Lower lobe of right lung (tissue), 2 donors: ENCODE measurements around the gene PTPRM. TPM values are rescaled to one million over a fixed set of nuclear protein-coding genes. Genes with fewer than 3 reads are reported as not detected.

Experiments used
- ATAC-seq, 2 donors: fragments of 200-7000 bp; cut with Tn5 transposase; one replicate each; pipeline ENCODE4 v1.9.1; 2020 to 2022; ENCODE audit warnings: mild to moderate bottlenecking in 2 of 2, moderate library complexity in 2 of 2
- DNase-seq: peaks from one replicate; pipeline ENCODE4 v3.0.0-alpha.2; 2020
- H3K27ac ChIP-seq: fragments of 200-600 bp; one replicate; pipeline ENCODE4 v1.8.0; 2022
- H3K27me3 ChIP-seq: fragments of 200-600 bp; one replicate; pipeline ENCODE4 v1.8.0; 2022; ENCODE audit warnings: low read depth
- H3K36me3 ChIP-seq: fragments of 200-600 bp; one replicate; pipeline ENCODE4 v1.8.0; 2022; ENCODE audit warnings: mild to moderate bottlenecking
- H3K4me1 ChIP-seq: fragments of 200-600 bp; one replicate; pipeline ENCODE4 v1.8.0; 2022
- H3K4me3 ChIP-seq: fragments of 200-600 bp; one replicate; pipeline ENCODE4 v1.8.0; 2022; ENCODE audit warnings: mild to moderate bottlenecking
- H3K9me3 ChIP-seq: fragments of 200-600 bp; one replicate; pipeline ENCODE4 v1.8.0; 2022
- intact Hi-C: fragments of 100-400 bp; cut with DNase I; formaldehyde crosslinking; loops from one replicate; pipeline ENCODE4 v1.11.0; 2022
- total RNA-seq: library from RNA; stranded (reverse); fragmentation: NEBNext Ultra II Directional; extraction: Animal tissue kit (Norgen Biotek cat#: 25700); gene quantifications from one replicate; pipeline ENCODE4 v1.2.1, GENCODE V29; 2021
- TF ChIP-seq, protein P1 (sequence below): fragments of 200-600 bp; IDR thresholded peaks from one replicate; pipeline ENCODE4 v1.8.0; 2022; ENCODE audit warnings: antibody characterized with exemption, mild to moderate bottlenecking
- donor health status: DM: no; HTN: yes; CAD: no; lungs with severe emphysema.

PTPRM gene
- total RNA-seq, 1 donor from 2014 or later = 85.2 TPM

DNA sequence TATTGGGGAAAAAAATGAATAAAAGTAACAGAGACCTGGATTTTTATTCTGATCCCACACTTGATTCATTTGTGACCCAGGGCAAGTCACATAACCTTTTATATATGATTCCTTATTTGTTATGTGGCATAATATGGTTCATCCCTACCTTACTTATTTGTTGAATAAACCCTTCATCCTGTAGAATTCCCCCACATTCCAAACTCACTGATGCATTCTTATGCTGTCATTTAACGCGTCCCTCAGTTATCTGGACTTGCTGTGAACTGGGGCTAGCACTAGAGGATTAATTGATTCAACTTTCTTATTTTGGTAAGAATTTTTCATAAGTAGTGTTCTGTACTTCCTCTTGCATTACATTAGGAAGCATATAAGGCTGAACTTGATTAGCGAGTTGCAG, 657.5 kb downstream of the PTPRM start:
- DNase-seq (no peak), ATAC-seq (no peak)
- no peak overlapping the region for H3K27ac ChIP-seq
- H3K27me3 ChIP-seq = no peaks in the 10 kb centered on the region
- H3K4me3 ChIP-seq = no peak overlapping the region
- peaks cover 5% of the 10 kb centered on the region for H3K9me3 ChIP-seq
- TF ChIP-seq, protein P1, sequence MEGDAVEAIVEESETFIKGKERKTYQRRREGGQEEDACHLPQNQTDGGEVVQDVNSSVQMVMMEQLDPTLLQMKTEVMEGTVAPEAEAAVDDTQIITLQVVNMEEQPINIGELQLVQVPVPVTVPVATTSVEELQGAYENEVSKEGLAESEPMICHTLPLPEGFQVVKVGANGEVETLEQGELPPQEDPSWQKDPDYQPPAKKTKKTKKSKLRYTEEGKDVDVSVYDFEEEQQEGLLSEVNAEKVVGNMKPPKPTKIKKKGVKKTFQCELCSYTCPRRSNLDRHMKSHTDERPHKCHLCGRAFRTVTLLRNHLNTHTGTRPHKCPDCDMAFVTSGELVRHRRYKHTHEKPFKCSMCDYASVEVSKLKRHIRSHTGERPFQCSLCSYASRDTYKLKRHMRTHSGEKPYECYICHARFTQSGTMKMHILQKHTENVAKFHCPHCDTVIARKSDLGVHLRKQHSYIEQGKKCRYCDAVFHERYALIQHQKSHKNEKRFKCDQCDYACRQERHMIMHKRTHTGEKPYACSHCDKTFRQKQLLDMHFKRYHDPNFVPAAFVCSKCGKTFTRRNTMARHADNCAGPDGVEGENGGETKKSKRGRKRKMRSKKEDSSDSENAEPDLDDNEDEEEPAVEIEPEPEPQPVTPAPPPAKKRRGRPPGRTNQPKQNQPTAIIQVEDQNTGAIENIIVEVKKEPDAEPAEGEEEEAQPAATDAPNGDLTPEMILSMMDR = no peak
- intact Hi-C loops = no loop called here
- no peaks in the 10 kb centered on the region for H3K4me1 ChIP-seq
- no peaks in the 10 kb centered on the region for H3K36me3 ChIP-seq

DNA sequence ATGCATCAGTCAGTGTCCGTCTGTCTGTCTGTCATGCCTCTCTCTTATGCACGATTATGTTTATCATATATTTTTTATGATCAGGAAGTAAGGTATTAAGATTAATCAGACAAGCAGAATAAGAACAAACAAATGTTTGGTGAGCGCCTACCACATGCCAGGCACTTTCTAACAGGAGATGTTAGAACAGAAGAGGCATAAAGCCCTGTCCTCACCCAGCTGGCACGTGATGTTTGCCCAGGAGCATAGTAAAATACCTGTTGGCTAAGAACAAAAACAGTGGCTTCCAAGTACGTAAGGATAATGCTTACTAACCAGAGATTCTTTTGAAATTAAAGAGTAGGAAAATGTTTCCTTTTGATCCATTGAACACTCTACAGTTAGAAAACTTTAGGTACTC, 661.9 kb downstream of the PTPRM start:
- TF ChIP-seq, protein P1 = no peak
- Histone ChIP-seq H3K27me3 (no peaks in the 10 kb centered on the region), H3K27ac (no peak overlapping the region), H3K9me3 (peaks cover 5% of the 10 kb centered on the region), H3K4me1 (no peaks in the 10 kb centered on the region), H3K4me3 (no peak overlapping the region), H3K36me3 (no peaks in the 10 kb centered on the region)
- no peak for ATAC-seq
- intact Hi-C loops = no loop called here
- DNase-seq = no peak

DNA sequence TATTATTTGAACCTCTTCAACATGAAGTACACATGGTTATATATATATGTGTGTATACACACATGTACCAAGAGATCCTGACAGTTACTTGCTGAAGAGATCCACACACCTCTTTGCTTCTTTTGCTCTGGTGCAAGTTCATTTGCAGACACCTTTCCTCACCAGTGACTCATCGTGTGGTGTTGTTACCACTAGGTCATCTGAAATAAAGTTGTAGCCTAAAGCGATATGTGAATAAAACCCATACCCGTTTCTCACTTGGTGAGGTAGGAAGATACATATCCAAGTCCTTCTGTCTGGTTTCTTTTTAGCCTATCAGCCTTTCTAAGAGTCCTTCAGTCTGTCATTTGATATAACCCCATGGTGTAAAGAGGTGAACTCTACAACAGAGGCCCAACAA, 662.7 kb downstream of the PTPRM start:
- intact Hi-C loops = no loop called here
- Histone ChIP-seq H3K27ac (no peak overlapping the region), H3K9me3 (peaks cover 5% of the 10 kb centered on the region), H3K4me3 (no peak overlapping the region), H3K27me3 (no peaks in the 10 kb centered on the region), H3K36me3 (no peaks in the 10 kb centered on the region), H3K4me1 (no peaks in the 10 kb centered on the region)
- TF ChIP-seq, protein P1 = no peak
- DNase-seq = no peak
- ATAC-seq = no peak

DNA sequence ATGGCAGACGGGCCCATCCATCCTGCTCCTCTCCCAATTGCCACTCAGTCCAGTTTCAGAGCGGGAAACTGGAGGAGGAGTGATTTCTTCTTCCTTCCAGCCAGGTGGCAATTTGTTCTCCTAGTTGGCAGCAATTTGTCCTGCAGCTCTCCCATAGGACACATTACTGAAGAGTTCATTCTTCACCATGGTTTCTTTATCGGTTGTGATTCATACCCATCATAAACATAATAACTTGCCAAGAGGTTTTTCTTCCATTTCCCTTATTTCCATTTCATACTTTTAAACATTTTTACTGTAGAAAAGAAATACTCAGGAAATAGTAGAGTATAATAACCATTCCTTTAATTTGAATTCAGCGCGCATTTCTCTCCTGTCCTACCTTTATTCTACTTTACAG, 664.2 kb downstream of the PTPRM start:
- DNase-seq (no peak), ATAC-seq (no peak)
- TF ChIP-seq, protein P1 = no peak
- Histone ChIP-seq H3K4me3 (no peak overlapping the region), H3K36me3 (no peaks in the 10 kb centered on the region), H3K4me1 (no peaks in the 10 kb centered on the region), H3K9me3 (no peaks in the 10 kb centered on the region), H3K27me3 (no peaks in the 10 kb centered on the region), H3K27ac (no peak overlapping the region)
- intact Hi-C loops = no loop called here

DNA sequence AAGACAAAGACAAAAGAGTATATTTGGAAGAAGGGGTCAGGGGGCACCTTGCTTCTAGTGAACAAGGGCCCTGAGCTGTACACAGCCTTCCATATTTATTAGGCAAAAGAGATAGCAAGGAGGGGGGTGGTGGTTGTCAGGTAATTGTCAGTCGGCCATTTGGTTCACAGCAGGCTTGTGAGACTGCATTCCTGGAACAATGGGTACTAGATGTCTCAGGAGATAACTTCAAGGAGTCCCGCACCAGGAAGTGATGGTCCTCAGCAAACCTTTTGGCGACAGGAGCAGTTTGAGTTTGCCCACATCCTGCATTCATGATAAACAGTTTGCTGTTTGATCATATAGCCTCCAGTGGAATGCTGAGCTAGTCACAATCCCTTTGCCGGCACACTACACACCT, 665.7 kb downstream of the PTPRM start:
- H3K4me3 ChIP-seq = no peak overlapping the region
- intact Hi-C loops = no loop called here
- TF ChIP-seq, protein P1 = no peak
- no peak overlapping the region for H3K27ac ChIP-seq
- H3K36me3 ChIP-seq = no peaks in the 10 kb centered on the region
- no peaks in the 10 kb centered on the region for H3K27me3 ChIP-seq
- no peaks in the 10 kb centered on the region for H3K4me1 ChIP-seq
- ATAC-seq (no peak), DNase-seq (no peak)
- H3K9me3 ChIP-seq = no peaks in the 10 kb centered on the region

DNA sequence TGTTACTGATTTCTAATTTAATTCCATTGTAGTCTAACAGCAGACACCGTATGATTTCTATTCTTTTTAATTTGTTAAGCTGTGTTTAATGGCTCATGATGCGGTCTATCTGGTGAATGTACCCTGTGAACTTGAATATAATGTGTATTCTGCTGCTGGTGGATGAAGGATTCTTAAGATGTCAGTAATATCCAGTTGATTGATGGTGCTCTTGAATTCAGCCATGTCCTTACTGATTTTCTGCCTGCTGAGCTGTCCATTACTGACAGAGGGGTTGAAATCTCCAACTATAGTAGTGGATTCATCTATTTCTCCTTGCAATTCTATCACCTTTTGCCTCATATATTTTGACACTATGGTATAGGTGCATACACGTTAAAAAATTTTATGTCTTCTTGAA, 668.8 kb downstream of the PTPRM start:
- no peak for ATAC-seq
- no peaks in the 10 kb centered on the region for H3K9me3 ChIP-seq
- no peak overlapping the region for H3K27ac ChIP-seq
- TF ChIP-seq, protein P1 = no peak
- no peaks in the 10 kb centered on the region for H3K4me1 ChIP-seq
- H3K4me3 ChIP-seq = no peak overlapping the region
- DNase-seq = no peak
- H3K27me3 ChIP-seq = no peaks in the 10 kb centered on the region
- no peaks in the 10 kb centered on the region for H3K36me3 ChIP-seq
- intact Hi-C loops = no loop called here
